SK-N-SH (cell line): ENCODE results near the gene MICU2. TPM values are rescaled to one million over a fixed set of nuclear protein-coding genes. Genes with fewer than 3 reads are reported as not detected.

Experiments used
- CTCF ChIA-PET: fragments of 300-600, 350-600 bp; formaldehyde crosslinking; extraction: SDS; loops from one replicate; lab custom pipeline; 2021; lab: Yijun Ruan, JAX
- POLR2A ChIA-PET: fragments of 350-600 bp; sonication (Branson Sonifier 250); formaldehyde crosslinking; extraction: SDS; loops from one replicate; lab custom pipeline; 2020; ENCODE audit warnings: antibody characterized with exemption, inconsistent platforms; lab: Yijun Ruan, JAX
- DNase-seq: peaks from one replicate; pipeline ENCODE4 v3.0.0; 2012
- H2AFZ ChIP-seq: fragments of 200-600 bp; sonication (generic); 2 replicates; pipeline ENCODE4 v1.8.1; 2016; ENCODE audit warnings: antibody characterized with exemption, mild to moderate bottlenecking, low read depth
- H3F3A ChIP-seq: fragments of 200-600 bp; sonication (generic); replicated peaks from 2 replicates; pipeline ENCODE3; 2016; ENCODE audit warnings: antibody characterized with exemption, mild to moderate bottlenecking; ENCODE audit not compliant: insufficient read depth
- H3K27ac ChIP-seq, 2 experiments: fragments of 200-500 bp in 1 of 2; fragments of 200-600 bp in 1 of 2; sonication (Bioruptor generic) in 1 of 2; sonication (generic), shearing (Covaris generic) in 1 of 2; 2 replicates each; pipeline versions ENCODE4 v1.5.1 to v1.6.1; 2014 to 2016; ENCODE audit warnings: low read depth in 2 of 2, inconsistent platforms in 1 of 2, low read length in 1 of 2, mild to moderate bottlenecking in 1 of 2, mixed read lengths in 1 of 2
- H3K27me3 ChIP-seq: fragments of 200-600 bp; sonication (generic), shearing (Covaris generic); 2 replicates; pipeline ENCODE4 v1.6.1; 2016; ENCODE audit warnings: mixed run types; ENCODE audit not compliant: insufficient read depth
- H3K36me3 ChIP-seq, 2 experiments: fragments of 200-500 bp in 1 of 2; fragments of 200-600 bp in 1 of 2; sonication (Bioruptor generic) in 1 of 2; sonication (generic) in 1 of 2; replicated peaks in 1 of 2; 2 replicates each; pipeline versions ENCODE3 to v1.5.1; 2014 to 2016; ENCODE audit warnings: low read length in 1 of 2, mild to moderate bottlenecking in 1 of 2; ENCODE audit not compliant: insufficient read depth in 2 of 2, control insufficient read depth in 1 of 2
- H3K4me1 ChIP-seq, 2 experiments: fragments of 200-500 bp in 1 of 2; fragments of 200-600 bp in 1 of 2; sonication (Bioruptor generic) in 1 of 2; sonication (generic), shearing (Covaris generic) in 1 of 2; 2 replicates each; pipeline versions ENCODE4 v1.5.1 to v1.6.1; 2014 to 2016; ENCODE audit warnings: low read depth in 1 of 2, low read length in 1 of 2, mixed run types in 1 of 2; ENCODE audit not compliant: insufficient read depth in 2 of 2, control insufficient read depth in 1 of 2
- H3K4me2 ChIP-seq: fragments of 200-600 bp; sonication (generic), shearing (Covaris generic); 2 replicates; pipeline ENCODE4 v1.6.1; 2017; ENCODE audit warnings: mixed run types
- H3K4me3 ChIP-seq, 2 experiments: fragments of 200-500 bp in 1 of 2; fragments of 200-600 bp in 1 of 2; sonication (Bioruptor generic) in 1 of 2; sonication (generic), shearing (Covaris generic) in 1 of 2; 2 replicates each; pipeline versions ENCODE4 v1.5.1 to v1.8.1; 2014 to 2016; ENCODE audit warnings: low read depth in 2 of 2, inconsistent platforms in 1 of 2, low read length in 1 of 2, mild to moderate bottlenecking in 1 of 2, mixed read lengths in 1 of 2, moderate library complexity in 1 of 2
- H3K79me2 ChIP-seq: fragments of 200-600 bp; sonication (generic); 2 replicates; pipeline ENCODE4 v1.8.1; 2017; ENCODE audit warnings: mild to moderate bottlenecking; ENCODE audit not compliant: insufficient read depth
- H3K9ac ChIP-seq: fragments of 200-600 bp; sonication (generic); 2 replicates; pipeline ENCODE4 v1.6.1; 2017; ENCODE audit warnings: mixed run types
- H3K9me2 ChIP-seq: fragments of 200-600 bp; sonication (generic); 2 replicates; pipeline ENCODE4 v1.6.1; 2017; ENCODE audit warnings: mixed run types
- H3K9me3 ChIP-seq: fragments of 200-600 bp; sonication (generic); 2 replicates; pipeline ENCODE4 v1.6.1; 2017; ENCODE audit warnings: mixed run types, mild to moderate bottlenecking, moderate library complexity
- H4K20me1 ChIP-seq: fragments of 200-600 bp; sonication (generic); 2 replicates; pipeline ENCODE4 v1.6.1; 2017; ENCODE audit warnings: mild to moderate bottlenecking, mixed run types; ENCODE audit not compliant: insufficient read depth
- FOSL2 ChIP-seq: IDR thresholded peaks from 2 replicates; pipeline ENCODE4 v1.4.0; 2012; ENCODE audit warnings: low read depth, mild to moderate bottlenecking, moderate library complexity, borderline replicate concordance
- FOXJ3 ChIP-seq: sonication (generic); formaldehyde crosslinking; IDR thresholded peaks from 2 replicates; pipeline ENCODE4 v1.5.1; 2020; ENCODE audit warnings: mild to moderate bottlenecking, missing genetic modification reagents
- GABPA ChIP-seq: IDR thresholded peaks from 2 replicates; pipeline ENCODE4 v1.4.0; 2012; ENCODE audit warnings: low read depth, mild to moderate bottlenecking
- GATA2 ChIP-seq: sonication (generic); formaldehyde crosslinking; IDR thresholded peaks from 2 replicates; pipeline ENCODE4 v1.5.0; 2020; ENCODE audit warnings: mild to moderate bottlenecking, missing genetic modification reagents
- JUND ChIP-seq: IDR thresholded peaks from 2 replicates; pipeline ENCODE4 v1.4.0; 2012
- MEF2A ChIP-seq: IDR thresholded peaks from 2 replicates; pipeline ENCODE4 v1.4.0; 2012; ENCODE audit warnings: low read depth, borderline replicate concordance
- NFIC ChIP-seq: IDR thresholded peaks from 2 replicates; pipeline ENCODE4 v1.4.0; 2012; ENCODE audit warnings: borderline replicate concordance
- POLR2AphosphoS5 ChIP-seq: IDR thresholded peaks from 2 replicates; pipeline ENCODE4 v1.6.1; 2012; ENCODE audit warnings: low read depth, low read length
- RAD21 ChIP-seq: IDR thresholded peaks from 2 replicates; pipeline ENCODE4 v1.6.1; 2012; ENCODE audit warnings: mild to moderate bottlenecking, low read length
- RXRA ChIP-seq: IDR thresholded peaks from 2 replicates; pipeline ENCODE4 v1.4.0; 2012; ENCODE audit warnings: low read depth, mild to moderate bottlenecking, borderline replicate concordance
- SIN3A ChIP-seq: IDR thresholded peaks from 2 replicates; pipeline ENCODE4 v1.6.1; 2012; ENCODE audit warnings: low read depth, mild to moderate bottlenecking, low read length, moderate library complexity, borderline replicate concordance
- TAF1 ChIP-seq: IDR thresholded peaks from 2 replicates; pipeline ENCODE4 v1.6.1; 2012; ENCODE audit warnings: low read depth, mild to moderate bottlenecking, low read length, moderate library complexity, borderline replicate concordance
- WGBS: methylation state at CpG from one replicate; pipeline ENCODE4 v1.1.6; 2017; ENCODE audit warnings: low lambda C conversion rate; 5-methylcytosine and 5-hydroxymethylcytosine counted together
- polyA plus RNA-seq, 3 experiments: library from polyadenylated mRNA; depleted of rRNA; stranded (reverse); fragments of >200 nt; gene quantifications; 2 replicates each; pipeline ENCODE4 v1.2.3, GENCODE V29; 2012
- TF ChIP-seq, protein P1 (sequence below): fragments of 150-350 bp; IDR thresholded peaks from 2 replicates; pipeline ENCODE4 v1.6.1; 2017; ENCODE audit warnings: antibody characterized with exemption, low read length, low read depth, borderline replicate concordance
- TF ChIP-seq, protein P2 (sequence below): IDR thresholded peaks from 2 replicates; pipeline ENCODE4 v1.6.1; 2012; ENCODE audit warnings: mild to moderate bottlenecking, low read depth, low read length, moderate library complexity
- TF ChIP-seq, protein P3 (sequence below): fragments of 150-350 bp; IDR thresholded peaks from 2 replicates; pipeline ENCODE4 v1.6.1; 2016; ENCODE audit warnings: mild to moderate bottlenecking, low read depth, low read length
- TF ChIP-seq, protein P4 (sequence below): IDR thresholded peaks from 2 replicates; pipeline ENCODE4; 2012

The MICU2 gene
- polyA plus RNA-seq, 1 of the 3 experiments (the other 2 are of a cell fraction) = 46.4 TPM

DNA sequence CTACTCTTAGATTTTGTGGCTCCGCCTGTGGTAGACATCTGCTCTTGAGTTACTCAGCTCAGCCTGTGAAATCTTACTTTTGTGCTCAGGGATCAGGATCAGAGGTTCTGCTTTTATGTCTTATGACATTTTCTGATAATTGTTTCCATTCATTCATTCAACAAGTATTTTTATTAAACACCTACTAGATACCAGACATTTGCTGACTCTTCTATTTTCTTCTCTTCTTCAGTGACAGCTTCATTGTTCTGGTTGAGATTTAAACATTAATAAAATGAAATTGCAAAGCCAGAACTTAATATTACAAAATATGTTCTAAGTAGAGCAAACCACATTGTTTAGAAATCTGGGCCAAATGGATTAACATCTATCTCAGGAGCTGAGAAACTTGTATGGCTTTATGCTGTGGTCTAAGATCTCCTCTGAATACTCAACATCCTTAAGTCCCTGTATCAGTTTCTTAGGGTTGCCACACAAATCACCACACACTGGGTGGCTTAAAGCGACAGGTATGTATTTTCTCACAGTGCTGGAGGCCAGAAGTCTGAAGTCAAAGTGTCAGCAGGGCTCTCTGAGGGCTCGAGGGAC, 15.8 kb upstream of the MICU2 start:
- H3K4me3 ChIP-seq = no peak overlapping the region
- no peak overlapping the region for H3K27ac ChIP-seq
- no peaks in the 10 kb centered on the region; a peak in 1 of 4 replicates for H3K4me1 ChIP-seq
- POLR2A ChIA-PET = no interaction called here
- no peaks in the 10 kb centered on the region for H3F3A ChIP-seq
- peaks cover 19% of the 10 kb centered on the region; the same call in 1 of the 2 replicates for H3K27me3 ChIP-seq
- no peaks in the 10 kb centered on the region for H3K79me2 ChIP-seq
- H3K36me3 ChIP-seq = no peaks in the 10 kb centered on the region
- no peaks in the 10 kb centered on the region for H4K20me1 ChIP-seq
- 7% methylated on average over 3 of the region's 3 CpGs for WGBS
- no peaks in the 10 kb centered on the region for H3K9me2 ChIP-seq
- DNase-seq = no peak
- H2AFZ ChIP-seq = no peak overlapping the region
- no peaks in the 10 kb centered on the region for H3K9me3 ChIP-seq
- no peak overlapping the region for H3K9ac ChIP-seq
- H3K4me2 ChIP-seq = no peak overlapping the region
- CTCF ChIA-PET = interaction anchor here (1.1 to 10.5 kb wide), 2 partner anchors 11 to 18 kb away, joined by 3 to 53 read pairs; no protein-coding TSS in a partner anchor
- no peak for TF ChIP-seq TAF1
- TF ChIP-seq, protein P1, sequence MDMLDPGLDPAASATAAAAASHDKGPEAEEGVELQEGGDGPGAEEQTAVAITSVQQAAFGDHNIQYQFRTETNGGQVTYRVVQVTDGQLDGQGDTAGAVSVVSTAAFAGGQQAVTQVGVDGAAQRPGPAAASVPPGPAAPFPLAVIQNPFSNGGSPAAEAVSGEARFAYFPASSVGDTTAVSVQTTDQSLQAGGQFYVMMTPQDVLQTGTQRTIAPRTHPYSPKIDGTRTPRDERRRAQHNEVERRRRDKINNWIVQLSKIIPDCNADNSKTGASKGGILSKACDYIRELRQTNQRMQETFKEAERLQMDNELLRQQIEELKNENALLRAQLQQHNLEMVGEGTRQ = no peak
- no peak for TF ChIP-seq MEF2A
- TF ChIP-seq POLR2AphosphoS5 = no peak
- no peak for TF ChIP-seq SIN3A
- no peak for TF ChIP-seq FOXJ3
- TF ChIP-seq, protein P2, sequence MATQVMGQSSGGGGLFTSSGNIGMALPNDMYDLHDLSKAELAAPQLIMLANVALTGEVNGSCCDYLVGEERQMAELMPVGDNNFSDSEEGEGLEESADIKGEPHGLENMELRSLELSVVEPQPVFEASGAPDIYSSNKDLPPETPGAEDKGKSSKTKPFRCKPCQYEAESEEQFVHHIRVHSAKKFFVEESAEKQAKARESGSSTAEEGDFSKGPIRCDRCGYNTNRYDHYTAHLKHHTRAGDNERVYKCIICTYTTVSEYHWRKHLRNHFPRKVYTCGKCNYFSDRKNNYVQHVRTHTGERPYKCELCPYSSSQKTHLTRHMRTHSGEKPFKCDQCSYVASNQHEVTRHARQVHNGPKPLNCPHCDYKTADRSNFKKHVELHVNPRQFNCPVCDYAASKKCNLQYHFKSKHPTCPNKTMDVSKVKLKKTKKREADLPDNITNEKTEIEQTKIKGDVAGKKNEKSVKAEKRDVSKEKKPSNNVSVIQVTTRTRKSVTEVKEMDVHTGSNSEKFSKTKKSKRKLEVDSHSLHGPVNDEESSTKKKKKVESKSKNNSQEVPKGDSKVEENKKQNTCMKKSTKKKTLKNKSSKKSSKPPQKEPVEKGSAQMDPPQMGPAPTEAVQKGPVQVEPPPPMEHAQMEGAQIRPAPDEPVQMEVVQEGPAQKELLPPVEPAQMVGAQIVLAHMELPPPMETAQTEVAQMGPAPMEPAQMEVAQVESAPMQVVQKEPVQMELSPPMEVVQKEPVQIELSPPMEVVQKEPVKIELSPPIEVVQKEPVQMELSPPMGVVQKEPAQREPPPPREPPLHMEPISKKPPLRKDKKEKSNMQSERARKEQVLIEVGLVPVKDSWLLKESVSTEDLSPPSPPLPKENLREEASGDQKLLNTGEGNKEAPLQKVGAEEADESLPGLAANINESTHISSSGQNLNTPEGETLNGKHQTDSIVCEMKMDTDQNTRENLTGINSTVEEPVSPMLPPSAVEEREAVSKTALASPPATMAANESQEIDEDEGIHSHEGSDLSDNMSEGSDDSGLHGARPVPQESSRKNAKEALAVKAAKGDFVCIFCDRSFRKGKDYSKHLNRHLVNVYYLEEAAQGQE = no peak
- TF ChIP-seq RAD21 = no peak
- TF ChIP-seq, protein P3, sequence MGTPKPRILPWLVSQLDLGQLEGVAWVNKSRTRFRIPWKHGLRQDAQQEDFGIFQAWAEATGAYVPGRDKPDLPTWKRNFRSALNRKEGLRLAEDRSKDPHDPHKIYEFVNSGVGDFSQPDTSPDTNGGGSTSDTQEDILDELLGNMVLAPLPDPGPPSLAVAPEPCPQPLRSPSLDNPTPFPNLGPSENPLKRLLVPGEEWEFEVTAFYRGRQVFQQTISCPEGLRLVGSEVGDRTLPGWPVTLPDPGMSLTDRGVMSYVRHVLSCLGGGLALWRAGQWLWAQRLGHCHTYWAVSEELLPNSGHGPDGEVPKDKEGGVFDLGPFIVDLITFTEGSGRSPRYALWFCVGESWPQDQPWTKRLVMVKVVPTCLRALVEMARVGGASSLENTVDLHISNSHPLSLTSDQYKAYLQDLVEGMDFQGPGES = no peak
- TF ChIP-seq RXRA = no peak
- TF ChIP-seq, protein P4, sequence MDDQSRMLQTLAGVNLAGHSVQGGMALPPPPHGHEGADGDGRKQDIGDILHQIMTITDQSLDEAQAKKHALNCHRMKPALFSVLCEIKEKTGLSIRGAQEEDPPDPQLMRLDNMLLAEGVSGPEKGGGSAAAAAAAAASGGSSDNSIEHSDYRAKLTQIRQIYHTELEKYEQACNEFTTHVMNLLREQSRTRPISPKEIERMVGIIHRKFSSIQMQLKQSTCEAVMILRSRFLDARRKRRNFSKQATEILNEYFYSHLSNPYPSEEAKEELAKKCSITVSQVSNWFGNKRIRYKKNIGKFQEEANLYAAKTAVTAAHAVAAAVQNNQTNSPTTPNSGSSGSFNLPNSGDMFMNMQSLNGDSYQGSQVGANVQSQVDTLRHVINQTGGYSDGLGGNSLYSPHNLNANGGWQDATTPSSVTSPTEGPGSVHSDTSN = no peak
- TF ChIP-seq JUND = no peak
- no peak for TF ChIP-seq GABPA
- no peak for TF ChIP-seq GATA2 (CRISPR knock-in tag)
- TF ChIP-seq FOSL2 = no peak
- TF ChIP-seq NFIC = no peak
